ENCODE results near the gene HNRNPA2B1.

Gene HNRNPA2B1

DNA sequence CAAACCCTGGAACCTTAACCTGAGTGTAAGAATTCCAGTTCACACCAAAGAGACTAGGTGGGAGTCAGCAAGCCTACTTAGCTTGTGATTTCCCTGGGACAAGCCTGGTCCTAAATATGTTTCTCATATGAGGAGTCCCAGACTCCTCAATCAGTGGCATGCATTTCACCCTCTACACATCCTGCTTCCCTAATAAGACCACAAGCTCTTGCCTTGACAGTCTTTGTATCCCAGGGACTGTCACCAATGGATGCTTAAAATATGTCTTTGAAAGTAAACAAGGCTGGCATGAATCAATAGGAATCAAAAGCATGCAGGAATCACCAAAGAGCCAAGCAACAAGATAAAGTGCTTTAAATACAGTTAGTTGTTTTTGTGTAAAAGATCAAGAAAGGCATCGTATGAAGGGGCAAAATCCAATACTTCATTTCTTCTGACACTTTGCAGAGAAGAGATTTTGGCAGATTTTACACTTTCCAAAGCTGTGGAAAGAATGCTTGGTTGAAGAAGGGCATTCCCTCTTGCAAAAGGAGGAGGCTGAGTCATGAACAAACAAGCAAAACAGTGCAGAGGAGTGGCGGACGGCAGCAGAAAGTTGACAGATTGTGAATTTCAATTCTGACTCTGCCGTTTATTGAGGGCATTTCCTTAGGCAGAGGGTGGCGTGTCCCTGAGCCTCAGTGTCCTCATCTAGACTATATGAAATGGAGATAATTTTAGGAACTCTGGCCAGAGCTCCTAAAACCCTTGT, 57.1 kb downstream of the HNRNPA2B1 start:
- H3K4me3 Mint-ChIP-seq: no peak overlapping the region
- no peaks in the 10 kb centered on the region for H3K4me1 Mint-ChIP-seq (ENCODE audit: low read depth)
- H3K36me3 Mint-ChIP-seq (ENCODE audit: low read depth): no peaks in the 10 kb centered on the region
- no peak overlapping the region for H3K27ac Mint-ChIP-seq
- H3K9me3 Mint-ChIP-seq: no peaks in the 10 kb centered on the region
- H3K27me3 Mint-ChIP-seq: peaks cover 3% of the 10 kb centered on the region
- no peak for DNase-seq

DNA sequence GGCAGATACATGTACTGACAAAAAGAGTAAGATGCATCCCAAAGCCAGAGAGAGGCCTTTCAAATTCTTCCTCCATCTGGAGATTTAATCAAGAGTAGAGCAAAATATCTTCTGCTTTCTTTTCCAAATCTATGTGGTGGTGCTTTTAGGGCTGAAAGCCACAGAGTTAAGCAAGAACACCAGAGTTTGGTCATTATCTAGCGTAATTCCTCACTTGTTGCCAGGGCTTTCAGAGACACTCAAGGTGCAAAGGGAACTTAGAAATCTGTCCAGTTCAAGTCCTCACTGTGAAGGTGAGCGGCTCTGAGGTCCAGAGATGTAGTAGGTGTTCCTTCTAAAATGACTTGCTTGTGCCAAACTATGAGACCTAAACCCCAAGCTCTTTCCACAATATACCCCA, 59.5 kb downstream of the HNRNPA2B1 start:
- DNase-seq: no peak
- H3K27ac Mint-ChIP-seq: no peak overlapping the region
- no peaks in the 10 kb centered on the region for H3K9me3 Mint-ChIP-seq
- H3K4me3 Mint-ChIP-seq: no peak overlapping the region
- H3K4me1 Mint-ChIP-seq (ENCODE audit: low read depth): no peaks in the 10 kb centered on the region
- H3K27me3 Mint-ChIP-seq: peaks cover 3% of the 10 kb centered on the region
- H3K36me3 Mint-ChIP-seq (ENCODE audit: low read depth): no peaks in the 10 kb centered on the region

DNA sequence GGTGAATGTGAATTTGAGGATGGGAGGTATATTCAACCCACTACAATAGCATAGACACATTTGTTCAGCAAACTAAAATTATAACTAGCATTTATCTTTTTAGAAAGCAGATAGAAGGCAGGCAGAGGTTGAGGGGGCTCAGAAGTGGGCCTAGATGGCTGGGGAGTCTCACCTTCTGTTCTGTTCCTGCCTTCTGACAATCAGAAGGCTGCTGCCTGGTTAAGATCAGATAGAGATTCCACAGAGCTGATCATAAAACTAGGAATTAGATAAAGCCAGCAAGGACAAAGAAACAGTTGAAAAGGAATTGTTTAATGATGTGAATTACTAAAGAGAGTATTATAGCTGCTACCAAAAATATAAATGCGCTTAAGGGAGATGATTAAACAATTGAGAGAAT, 60.2 kb downstream of the HNRNPA2B1 start:
- Mint-ChIP-seq H3K36me3 (ENCODE audit: low read depth) (no peaks in the 10 kb centered on the region), H3K4me1 (ENCODE audit: low read depth) (no peaks in the 10 kb centered on the region), H3K27me3 (peaks cover 3% of the 10 kb centered on the region), H3K27ac (no peak overlapping the region), H3K9me3 (no peaks in the 10 kb centered on the region), H3K4me3 (no peak overlapping the region)
- no peak for DNase-seq
